ENCODE results near the gene FSTL3.

DNA sequence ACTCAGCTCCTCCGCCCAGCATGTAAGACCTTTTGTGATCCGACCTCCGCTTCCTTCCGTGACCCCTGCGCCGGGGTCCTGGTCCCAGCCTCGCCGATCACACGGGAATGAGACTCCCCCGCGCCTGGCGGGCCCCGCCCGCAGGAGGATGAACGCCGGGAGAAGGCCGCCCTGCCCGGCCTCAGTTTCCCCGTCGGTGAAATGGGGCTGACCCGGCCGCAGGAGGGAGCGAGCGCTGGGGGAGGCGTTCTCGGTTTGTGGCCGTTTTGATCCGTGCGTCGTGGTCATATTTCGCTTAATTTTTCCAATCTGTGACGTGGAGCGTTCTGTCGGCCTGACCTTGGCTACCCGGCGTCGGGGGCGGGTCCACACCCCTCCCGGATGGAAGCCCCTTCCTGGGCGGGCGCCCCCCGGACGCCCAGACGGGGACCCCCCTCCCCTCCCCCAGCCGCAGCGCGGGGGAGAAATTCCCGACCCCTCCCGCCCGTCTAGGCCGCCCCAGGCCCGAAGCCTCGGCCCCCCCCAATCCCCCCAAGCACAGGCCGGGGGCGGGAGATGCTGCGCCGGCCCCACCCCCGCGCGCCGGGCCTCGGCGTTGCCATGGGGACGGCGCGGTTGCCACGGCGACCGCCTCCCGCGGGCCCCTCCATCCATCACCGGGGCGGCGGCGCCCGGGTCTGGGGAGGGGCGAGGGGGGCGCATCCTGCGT is 43.6 kb downstream of the FSTL3 start:
- TF ChIP-seq CTCF (CRISPR knock-in tag; IDR thresholded peaks at IDR 0.05) = no peak
- TF ChIP-seq ZNF749 (CRISPR knock-in tag; IDR thresholded peaks at IDR 0.05; ENCODE audit: borderline replicate concordance) = no peak
- TF ChIP-seq SMAD1 (CRISPR knock-in tag; IDR thresholded peaks at IDR 0.05; ENCODE audit: borderline replicate concordance, low read depth) = no peak
- no peak for TF ChIP-seq POLR2A (IDR thresholded peaks at IDR 0.05; ENCODE audit: insufficient read depth in 1 of 2, low read depth in 2 of 2, low read length in 2 of 2)
- TF ChIP-seq, protein P1, sequence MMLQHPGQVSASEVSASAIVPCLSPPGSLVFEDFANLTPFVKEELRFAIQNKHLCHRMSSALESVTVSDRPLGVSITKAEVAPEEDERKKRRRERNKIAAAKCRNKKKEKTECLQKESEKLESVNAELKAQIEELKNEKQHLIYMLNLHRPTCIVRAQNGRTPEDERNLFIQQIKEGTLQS (CRISPR knock-in tag; IDR thresholded peaks at IDR 0.05) = no peak
- no peak for TF ChIP-seq CEBPB (IDR thresholded peaks at IDR 0.05; ENCODE audit: borderline replicate concordance, low read depth, low read length)
- TF ChIP-seq, protein P2, sequence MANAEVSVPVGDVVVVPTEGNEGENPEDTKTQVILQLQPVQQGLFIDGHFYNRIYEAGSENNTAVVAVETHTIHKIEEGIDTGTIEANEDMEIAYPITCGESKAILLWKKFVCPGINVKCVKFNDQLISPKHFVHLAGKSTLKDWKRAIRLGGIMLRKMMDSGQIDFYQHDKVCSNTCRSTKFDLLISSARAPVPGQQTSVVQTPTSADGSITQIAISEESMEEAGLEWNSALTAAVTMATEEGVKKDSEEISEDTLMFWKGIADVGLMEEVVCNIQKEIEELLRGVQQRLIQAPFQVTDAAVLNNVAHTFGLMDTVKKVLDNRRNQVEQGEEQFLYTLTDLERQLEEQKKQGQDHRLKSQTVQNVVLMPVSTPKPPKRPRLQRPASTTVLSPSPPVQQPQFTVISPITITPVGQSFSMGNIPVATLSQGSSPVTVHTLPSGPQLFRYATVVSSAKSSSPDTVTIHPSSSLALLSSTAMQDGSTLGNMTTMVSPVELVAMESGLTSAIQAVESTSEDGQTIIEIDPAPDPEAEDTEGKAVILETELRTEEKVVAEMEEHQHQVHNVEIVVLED (CRISPR knock-in tag; IDR thresholded peaks at IDR 0.05; ENCODE audit: borderline replicate concordance) = no peak
- TF ChIP-seq BRCA1 (CRISPR knock-in tag; IDR thresholded peaks at IDR 0.05) = no peak
- no peak for TF ChIP-seq TSC22D2 (CRISPR knock-in tag; IDR thresholded peaks at IDR 0.05; ENCODE audit: borderline replicate concordance)
- no peak for TF ChIP-seq ZIK1 (CRISPR knock-in tag; IDR thresholded peaks at IDR 0.05; ENCODE audit: borderline replicate concordance, low read depth)

Data from HepG2 (cell line).